Common myeloid progenitor, CD34-positive (primary cell): ENCODE measurements around the gene HERC2.
"Not testable (repeated sequence)": the region's sequence is repeated elsewhere in the genome, so short reads cannot be mapped to it uniquely, and the experiment has no call there.

Experiments used
- CTCF ChIA-PET: fragments of 350-600 bp; sonication (Branson Sonifier 250); formaldehyde crosslinking; loops from one replicate; lab custom pipeline; 2021; ENCODE audit warnings: antibody characterized with exemption; lab: Charles Lee
- POLR2A ChIA-PET: fragments of 350-600 bp; sonication (Branson Sonifier 250); formaldehyde crosslinking; loops from one replicate; lab custom pipeline; 2021; ENCODE audit warnings: antibody characterized with exemption; lab: Charles Lee
- DNase-seq, 3 donors: peaks; one replicate each; pipeline versions ENCODE4 v3.0.0 to v3.0.0-alpha.2; 2013
- H3K27ac ChIP-seq, 2 experiments: 1 replicate in 1 of 2; 2 replicates in 1 of 2; pipeline ENCODE4 v1.7.0; 2013; ENCODE audit warnings: inconsistent platforms in 2 of 2, low read length in 2 of 2, mild to moderate bottlenecking in 2 of 2, low read depth in 1 of 2, moderate library complexity in 1 of 2; ENCODE audit not compliant: severe bottlenecking in 2 of 2, insufficient read depth in 1 of 2, poor library complexity in 1 of 2
- H3K27me3 ChIP-seq, 5 experiments: replicated peaks in 2 of 5; 1 replicate in 3 of 5; 2 replicates in 2 of 5; pipeline versions ENCODE4 v1.6.1 to v1.7.0; 2013; ENCODE audit warnings: low read length in 4 of 5, mild to moderate bottlenecking in 2 of 5, moderate library complexity in 2 of 5, inconsistent platforms in 1 of 5; ENCODE audit not compliant: insufficient read depth in 5 of 5, control insufficient read depth in 4 of 5
- H3K36me3 ChIP-seq, 4 experiments: 1 replicate in 2 of 4; 2 replicates in 2 of 4; pipeline versions ENCODE4 v1.6.1 to v1.7.0; 2013; ENCODE audit warnings: low read length in 3 of 4, control low read depth in 1 of 4, mild to moderate bottlenecking in 1 of 4; ENCODE audit not compliant: control insufficient read depth in 4 of 4, insufficient read depth in 4 of 4
- H3K4me1 ChIP-seq, 4 experiments: 1 replicate in 3 of 4; 2 replicates in 1 of 4; pipeline versions ENCODE4 v1.6.1 to v1.7.1; 2013; ENCODE audit warnings: low read length in 3 of 4, mild to moderate bottlenecking in 3 of 4, control low read depth in 1 of 4, inconsistent platforms in 1 of 4, moderate library complexity in 1 of 4; ENCODE audit not compliant: control insufficient read depth in 4 of 4, insufficient read depth in 4 of 4; ENCODE audit errors: control extremely low read depth in 1 of 4
- H3K4me3 ChIP-seq, 7 experiments: 1 replicate in 4 of 7; 2 replicates in 3 of 7; pipeline versions ENCODE4 v1.5.1 to v1.7.0; 2013; ENCODE audit warnings: mild to moderate bottlenecking in 7 of 7, low read length in 6 of 7, moderate library complexity in 6 of 7, inconsistent platforms in 2 of 7, low read depth in 2 of 7, control low read depth in 1 of 7; ENCODE audit not compliant: insufficient read depth in 4 of 7, control insufficient read depth in 1 of 7; ENCODE audit errors: extremely low read depth in 1 of 7
- H3K9me3 ChIP-seq, 5 experiments: 1 replicate in 4 of 5; 2 replicates in 1 of 5; pipeline versions ENCODE4 v1.6.1 to v1.7.1; 2013; ENCODE audit warnings: low read length in 4 of 5, mild to moderate bottlenecking in 2 of 5, inconsistent platforms in 1 of 5, low read depth in 1 of 5, moderate library complexity in 1 of 5; ENCODE audit not compliant: control insufficient read depth in 4 of 5, insufficient read depth in 2 of 5; ENCODE audit errors: control extremely low read depth in 1 of 5
- WGBS: methylation state at CpG from one replicate; pipeline ENCODE4 v1.1.5; 2013; ENCODE audit not compliant: insufficient coverage; 5-methylcytosine and 5-hydroxymethylcytosine counted together

Gene HERC2

DNA sequence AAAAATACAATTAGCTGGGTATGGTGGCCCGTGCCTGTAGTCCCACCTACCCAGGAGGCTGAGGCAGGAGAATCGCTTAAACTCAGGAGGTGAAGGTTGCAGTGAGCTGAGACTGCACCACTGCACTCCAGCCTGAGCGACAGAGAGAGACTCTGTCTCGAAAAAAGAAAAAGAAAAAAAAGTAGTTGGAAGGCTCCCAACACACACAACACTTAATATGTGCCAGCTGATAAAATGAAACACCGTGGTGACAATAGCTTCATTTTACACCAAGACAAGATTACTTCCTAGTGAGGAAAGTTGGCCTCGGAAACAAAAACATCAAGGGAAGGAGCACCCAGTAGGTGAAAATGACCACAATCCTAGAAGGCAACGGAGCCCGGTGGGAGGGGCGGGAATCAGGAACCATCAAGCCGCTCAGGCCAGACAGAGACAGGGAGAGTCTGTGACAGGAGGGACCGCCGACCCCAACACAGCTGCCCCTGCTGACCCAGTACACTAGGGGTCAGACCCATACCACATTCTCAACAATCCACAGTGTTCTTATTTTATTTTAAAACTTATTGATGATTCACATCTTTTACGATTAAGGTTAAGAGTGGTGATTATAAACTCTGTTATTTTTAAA is 168.4 kb downstream of the HERC2 start:
- ChIA-PET POLR2A (no interaction called here), CTCF (interaction anchor here (1.3 kb wide), 1 partner anchor 10 kb away, joined by 3 read pairs; no protein-coding TSS in a partner anchor)
- H3K27me3 ChIP-seq: no peaks in the 10 kb centered on the region
- peaks cover 2 to 24% (median 5%) of the 10 kb centered on the region in 4 experiments for H3K36me3 ChIP-seq
- DNase-seq: no peak
- H3K27ac ChIP-seq: no peak overlapping the region
- no peaks in the 10 kb centered on the region for H3K4me1 ChIP-seq
- H3K4me3 ChIP-seq: no peak overlapping the region
- WGBS: 93% methylated on average over 6 of the region's 13 CpGs
- H3K9me3 ChIP-seq: peaks cover 0 to 10% (median 0%) of the 10 kb centered on the region in 5 experiments

DNA sequence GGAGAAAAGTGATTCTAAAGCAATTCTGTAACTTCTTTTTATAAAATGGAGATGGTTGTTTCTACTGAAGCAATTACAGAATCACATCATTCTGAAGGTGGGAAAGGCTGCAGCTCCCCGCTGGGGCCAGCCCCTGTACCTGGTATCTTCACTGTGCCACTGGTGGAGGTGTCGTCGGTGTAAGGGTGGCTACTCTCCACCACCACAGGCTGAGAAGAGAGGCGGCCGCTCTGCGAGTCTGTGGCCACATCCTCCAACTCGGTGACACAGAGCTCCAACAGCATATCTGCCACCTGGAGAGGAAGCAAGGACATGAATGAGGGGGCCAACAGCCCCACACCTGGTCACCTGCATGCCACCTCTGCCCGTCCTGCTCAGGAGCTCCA is 169.4 kb downstream of the HERC2 start:
- 90% methylated on average over 4 of the region's 8 CpGs for WGBS
- CTCF ChIA-PET, DNase-seq, H3K27me3 ChIP-seq, H3K9me3 ChIP-seq, H3K27ac ChIP-seq, H3K4me3 ChIP-seq, POLR2A ChIA-PET, H3K4me1 ChIP-seq: not testable (repeated sequence)
- H3K36me3 ChIP-seq: peaks cover 3 to 24% (median 7%) of the 10 kb centered on the region in 4 experiments

DNA sequence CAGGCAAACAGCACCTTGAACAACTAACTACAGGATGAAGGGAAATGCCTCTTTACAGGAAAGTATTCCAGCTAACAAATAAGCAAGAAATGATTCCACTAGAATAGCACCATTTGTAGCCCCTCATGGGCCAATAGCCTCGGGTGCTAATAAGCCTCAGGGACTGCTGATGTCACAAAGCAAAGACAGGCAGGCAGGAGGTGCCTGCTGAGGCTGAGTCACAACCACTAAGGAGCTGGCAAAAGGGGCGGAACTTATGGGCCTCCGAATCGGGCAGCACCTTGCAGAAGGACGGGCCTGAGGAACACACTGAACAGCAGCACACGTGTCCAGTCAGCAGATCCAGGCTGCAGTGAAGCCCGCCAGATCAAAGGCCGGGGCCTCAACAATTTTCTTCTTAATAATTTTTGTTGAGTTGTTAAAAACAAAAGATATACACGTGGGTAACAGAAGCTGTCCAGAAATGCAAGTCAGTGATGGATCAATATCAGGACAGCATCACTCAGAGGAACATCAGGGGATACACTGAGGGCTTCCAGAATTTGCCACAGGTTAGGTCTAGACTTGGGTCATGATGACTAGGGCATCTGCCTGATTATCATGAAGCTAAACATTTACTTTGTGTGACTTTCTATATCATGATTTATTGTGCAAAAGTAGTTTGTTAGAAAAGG is 170.0 kb downstream of the HERC2 start:
- H3K4me3 ChIP-seq, DNase-seq, H3K4me1 ChIP-seq, H3K27ac ChIP-seq, H3K27me3 ChIP-seq, H3K9me3 ChIP-seq: not testable (repeated sequence)
- CTCF ChIA-PET: interaction anchor here (0.6 to 0.7 kb wide), 2 partner anchors 57 to 711 kb away, joined by 3 to 4 read pairs; no protein-coding TSS in a partner anchor
- POLR2A ChIA-PET: interaction anchor here (0.6 kb wide), 1 partner anchor 328 kb away, joined by 3 read pairs; no protein-coding TSS in a partner anchor
- WGBS: 89% methylated on average over 1 of the region's 9 CpGs
- H3K36me3 ChIP-seq: peaks cover 3 to 24% (median 7%) of the 10 kb centered on the region in 4 experiments

DNA sequence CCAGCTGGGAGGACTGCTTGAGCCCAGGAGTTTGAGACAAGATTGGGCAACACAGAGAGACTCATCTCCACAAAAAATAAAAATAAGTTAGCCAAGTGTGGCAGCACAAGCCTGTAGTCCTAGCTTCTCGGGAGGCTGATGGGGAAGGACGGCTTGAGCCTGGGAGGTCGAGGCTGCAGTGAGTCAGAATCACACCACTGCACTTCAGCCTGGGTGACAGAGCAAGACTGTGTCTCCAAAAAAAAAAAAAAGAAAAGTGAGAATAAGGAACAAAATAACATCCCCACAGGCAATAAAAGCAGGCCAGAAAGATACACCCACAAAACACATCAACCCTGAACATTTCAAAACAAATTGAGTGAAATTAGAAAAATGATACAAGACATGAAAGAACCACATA is 174.2 kb downstream of the HERC2 start:
- 96% methylated on average over 3 of the region's 3 CpGs for WGBS
- Histone ChIP-seq H3K27me3 (no peaks in the 10 kb centered on the region), H3K4me3 (no peak overlapping the region), H3K36me3 (peaks cover 13 to 57% (median 28%) of the 10 kb centered on the region in 4 experiments), H3K9me3 (peaks cover 0 to 10% (median 0%) of the 10 kb centered on the region in 5 experiments), H3K4me1 (no peaks in the 10 kb centered on the region), H3K27ac (no peak overlapping the region)
- ChIA-PET CTCF (interaction anchor here (1.1 kb wide), 1 partner anchor 24 kb away, joined by 3 read pairs; no protein-coding TSS in a partner anchor), POLR2A (no interaction called here)
- DNase-seq: no peak

DNA sequence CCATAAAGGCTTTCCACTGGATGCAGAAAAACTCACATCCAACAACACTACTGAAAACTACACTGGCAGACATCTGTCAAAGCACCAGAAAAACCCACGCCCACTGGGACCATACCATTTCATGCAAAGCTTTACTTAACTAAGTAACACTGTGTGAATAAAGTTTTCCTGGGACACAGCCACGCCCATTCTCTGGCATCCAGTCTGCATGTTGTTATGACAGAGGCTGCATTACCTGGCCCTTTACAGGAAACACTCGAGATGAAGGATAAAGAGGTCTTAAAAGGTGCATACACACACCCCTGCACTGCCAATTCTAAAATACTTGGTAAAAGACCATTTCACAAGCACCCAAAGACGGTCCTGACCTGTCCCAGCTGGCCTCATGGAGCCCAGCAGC is 176.6 kb downstream of the HERC2 start:
- 100% methylated on average over 2 of the region's 4 CpGs for WGBS
- H3K4me1 ChIP-seq, H3K27ac ChIP-seq, DNase-seq, H3K4me3 ChIP-seq, CTCF ChIA-PET, H3K27me3 ChIP-seq, H3K9me3 ChIP-seq, POLR2A ChIA-PET: not testable (repeated sequence)
- peaks cover 16 to 53% (median 34%) of the 10 kb centered on the region in 4 experiments for H3K36me3 ChIP-seq

DNA sequence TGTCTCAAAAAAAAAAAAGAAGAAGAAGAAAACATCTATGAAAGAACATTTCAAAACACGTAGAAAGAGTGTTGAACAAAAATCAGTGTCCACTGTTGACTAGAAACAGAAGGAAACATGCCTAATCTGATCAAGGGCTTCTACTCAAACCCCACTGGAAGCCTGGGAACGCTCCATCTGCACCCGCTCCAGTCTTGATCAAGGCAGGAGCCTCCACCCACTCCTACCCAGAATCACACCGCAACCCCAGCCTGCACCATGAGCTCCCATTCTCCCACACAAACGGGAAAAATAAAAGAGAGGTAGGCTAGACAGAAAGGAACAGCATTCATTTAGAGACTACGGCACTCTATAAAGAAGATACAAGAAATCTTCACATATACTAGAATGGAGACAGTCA is 181.9 kb downstream of the HERC2 start:
- Histone ChIP-seq H3K36me3 (peaks cover 14 to 54% (median 36%) of the 10 kb centered on the region in 4 experiments), H3K27me3 (no peaks in the 10 kb centered on the region), H3K4me3 (no peak overlapping the region), H3K9me3 (peaks cover 0 to 4% (median 0%) of the 10 kb centered on the region in 5 experiments), H3K4me1 (peaks cover 0 to 5% (median 1%) of the 10 kb centered on the region in 4 experiments), H3K27ac (no peak overlapping the region)
- POLR2A ChIA-PET: no interaction called here
- WGBS: 100% methylated on average over 1 of the region's 6 CpGs
- no peak for DNase-seq
- CTCF ChIA-PET: interaction anchor here (3.9 kb wide), 1 partner anchor 13 kb away, joined by 16 read pairs; no protein-coding TSS in a partner anchor
